HG03558 (cell line): Measurements from ENCODE around the gene NOL8.

ENCODE experiments used
- ATAC-seq: cut with Tn5 transposase; IDR thresholded peaks from one replicate; pipeline ENCODE4 v1.9.1; 2021; ENCODE audit warnings: moderate number of reproducible peaks; ENCODE audit not compliant: unreplicated experiment; ENCODE audit errors: extremely low read depth

Gene NOL8

DNA sequence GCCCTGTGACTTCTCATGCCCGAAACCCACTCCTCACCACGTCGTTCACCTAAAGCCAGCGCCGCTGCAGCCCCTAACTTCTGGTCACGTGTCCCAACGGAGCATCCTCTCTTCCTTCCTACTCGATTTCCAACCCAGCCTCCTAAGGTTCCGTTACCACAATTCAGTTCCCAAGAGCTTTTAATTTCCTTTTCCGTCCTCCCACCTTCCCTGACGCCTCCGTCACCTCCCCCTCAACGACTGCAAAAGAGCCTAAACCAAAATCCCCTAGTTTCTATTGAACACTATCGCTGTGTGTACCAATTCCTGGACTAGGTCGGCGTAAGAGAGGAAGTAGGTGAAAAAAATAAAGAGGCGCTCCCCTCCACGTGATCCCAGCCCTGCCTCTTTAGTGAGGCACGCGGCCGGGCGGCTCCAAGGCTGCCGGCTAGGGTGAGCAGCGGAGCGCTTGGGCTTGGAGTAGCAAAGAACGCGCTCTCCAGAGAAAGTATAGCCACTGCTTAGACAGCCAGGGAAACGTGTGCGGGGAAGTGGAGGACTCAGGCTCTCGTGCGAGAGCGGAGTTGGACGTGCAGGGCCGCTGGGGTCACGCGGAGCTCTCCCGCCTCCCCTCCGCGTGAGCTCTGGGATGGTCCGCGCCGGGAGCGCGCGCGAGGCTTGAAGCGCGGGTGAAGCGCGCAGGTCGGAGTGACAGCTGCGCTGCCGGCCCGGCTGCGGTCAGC is at the start of gene NOL8, which contains the start of gene CENPP:
Gene NOL8, minus strand, starts transcription at position 82 of the 722 bp plus-strand sequence. CDS start 1,189 bp downstream, outside the sequence.
Gene CENPP, plus strand, starts transcription at position 685 of the 722 bp plus-strand sequence.
- peak; percentile 68 for ATAC-seq

- ATAC-seq = no peak
These were observed 48.0 kb upstream of the NOL8 start for GRCh38 chr9:92373167-92373566.

DNA sequence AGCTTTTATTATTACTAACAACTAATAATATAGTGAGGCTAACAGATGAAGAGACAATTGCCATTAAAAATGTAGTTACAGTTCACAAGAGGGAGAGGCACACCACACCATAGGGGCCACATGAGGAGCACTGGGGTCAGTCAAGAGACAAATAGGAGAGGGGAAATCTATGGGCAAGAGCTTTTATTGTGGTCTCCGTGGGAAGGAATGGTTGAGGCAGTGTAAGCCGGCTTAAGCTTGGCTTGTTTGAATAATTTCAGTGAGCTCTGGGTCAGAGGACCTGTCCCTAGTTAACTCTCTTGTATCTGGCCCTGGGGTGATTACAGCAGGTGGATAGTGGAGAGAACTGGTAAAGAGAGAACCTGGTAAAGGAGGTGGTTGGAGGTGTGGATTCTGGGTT is 43.9 kb upstream of the NOL8 start:
- no peak for ATAC-seq

DNA sequence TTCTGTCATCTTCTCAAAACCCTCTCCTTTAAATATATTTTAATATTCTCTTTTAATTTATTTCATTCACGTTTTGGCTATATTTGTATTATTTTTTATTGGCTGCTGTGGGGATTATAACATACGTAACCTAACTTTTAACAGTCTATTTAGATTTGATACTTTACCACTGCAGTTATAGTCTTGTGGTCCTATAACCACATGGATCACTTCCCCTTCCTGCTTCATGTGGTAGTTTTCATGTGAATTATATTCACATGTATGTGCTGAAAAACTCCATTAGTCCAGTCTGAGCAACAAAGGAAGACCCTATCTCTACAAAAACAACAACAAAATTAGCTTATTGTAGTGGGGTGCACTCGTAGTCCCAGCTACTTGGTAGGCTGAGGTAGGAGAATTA is 34.9 kb upstream of the NOL8 start:
- no peak for ATAC-seq

GRCh38 chr9:92359394-92359995 is 34.3 kb upstream of the NOL8 start:
- no peak for ATAC-seq

DNA sequence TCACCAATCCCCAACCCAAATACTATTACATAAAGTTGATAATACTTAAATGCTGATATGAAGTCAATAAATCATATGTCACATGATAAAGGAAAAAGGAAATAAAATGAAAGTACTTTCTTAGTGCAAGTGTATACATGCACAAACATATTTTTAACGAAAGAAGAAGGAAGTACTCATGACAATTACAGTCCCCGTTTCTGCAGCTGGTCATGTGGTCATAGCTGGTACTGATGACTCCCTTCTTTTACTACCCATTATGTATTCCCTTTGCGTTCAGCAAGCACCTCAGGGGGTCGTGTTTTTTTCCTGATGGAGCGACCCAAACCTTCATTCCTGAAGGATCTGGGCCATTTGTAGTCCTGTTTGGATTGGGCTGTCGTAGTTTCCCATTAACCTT is 27.9 kb upstream of the NOL8 start:
- no peak for ATAC-seq

- no peak for ATAC-seq
These were observed 25.6 kb upstream of the NOL8 start for GRCh38 chr9:92350740-92351133.

GRCh38 chr9:92349771-92350739 is 24.9 kb upstream of the NOL8 start:
- no peak for ATAC-seq

GRCh38 chr9:92345582-92345981 is 20.4 kb upstream of the NOL8 start:
- ATAC-seq = no peak

- no peak for ATAC-seq
These were observed 17.8 kb upstream of the NOL8 start for GRCh38 chr9:92342825-92343488.

DNA sequence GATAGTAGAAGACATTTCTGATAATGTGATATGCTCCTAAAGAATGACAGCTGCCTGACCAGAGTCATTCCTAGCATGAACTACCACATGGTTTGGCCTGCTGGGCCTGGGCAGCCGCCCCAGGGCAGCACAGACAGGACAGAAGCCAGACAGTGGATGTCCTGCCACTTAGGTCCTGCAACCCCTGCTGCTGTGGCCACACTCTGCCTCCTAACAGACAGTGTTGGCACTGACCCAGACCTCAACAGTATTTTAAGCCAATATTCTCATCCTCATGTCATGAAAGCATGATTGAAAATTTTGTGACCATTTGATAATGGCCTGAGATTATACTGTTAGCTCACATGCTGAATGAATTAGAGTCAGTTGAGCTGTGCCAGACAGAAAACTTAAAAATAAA is 16.4 kb upstream of the NOL8 start:
- no peak for ATAC-seq

- no peak for ATAC-seq
These were observed 8.1 kb upstream of the NOL8 start for GRCh38 chr9:92333282-92333634.

DNA sequence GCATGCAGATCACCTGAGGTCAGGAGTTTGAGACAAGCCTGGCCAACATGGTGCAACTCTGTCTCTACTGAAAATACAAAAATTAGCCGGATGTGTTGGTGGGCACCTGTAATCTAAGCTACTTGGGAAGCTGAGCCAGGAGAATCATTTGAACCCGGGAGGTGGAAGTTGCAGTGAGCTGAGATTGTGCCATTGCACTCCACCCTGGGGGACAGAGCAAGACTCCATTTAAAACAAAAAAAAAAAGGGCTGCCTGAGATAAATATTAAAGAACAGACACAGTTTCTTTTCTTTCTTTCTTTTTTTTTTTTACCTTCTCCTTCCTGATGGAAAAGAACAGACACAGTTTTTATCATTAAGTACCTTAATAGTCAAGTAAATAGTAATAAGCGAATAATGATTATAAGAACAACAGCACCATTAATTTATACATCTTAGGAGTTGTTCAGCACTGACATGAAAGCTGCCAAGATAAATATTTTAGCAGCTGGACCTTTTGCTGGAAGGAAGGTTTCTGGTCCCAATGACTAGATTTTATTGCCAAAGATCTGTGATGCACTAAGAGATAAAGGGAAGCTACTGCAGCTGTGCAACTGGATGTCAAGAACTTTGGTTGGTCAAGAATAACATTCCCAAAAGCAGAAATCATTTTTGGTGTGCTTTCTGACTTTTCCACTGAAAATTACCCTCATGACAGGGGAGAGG is 7.6 kb upstream of the NOL8 start:
- no peak for ATAC-seq

GRCh38 chr9:92328225-92328624 is 3.1 kb upstream of the NOL8 start:
- no peak for ATAC-seq

DNA sequence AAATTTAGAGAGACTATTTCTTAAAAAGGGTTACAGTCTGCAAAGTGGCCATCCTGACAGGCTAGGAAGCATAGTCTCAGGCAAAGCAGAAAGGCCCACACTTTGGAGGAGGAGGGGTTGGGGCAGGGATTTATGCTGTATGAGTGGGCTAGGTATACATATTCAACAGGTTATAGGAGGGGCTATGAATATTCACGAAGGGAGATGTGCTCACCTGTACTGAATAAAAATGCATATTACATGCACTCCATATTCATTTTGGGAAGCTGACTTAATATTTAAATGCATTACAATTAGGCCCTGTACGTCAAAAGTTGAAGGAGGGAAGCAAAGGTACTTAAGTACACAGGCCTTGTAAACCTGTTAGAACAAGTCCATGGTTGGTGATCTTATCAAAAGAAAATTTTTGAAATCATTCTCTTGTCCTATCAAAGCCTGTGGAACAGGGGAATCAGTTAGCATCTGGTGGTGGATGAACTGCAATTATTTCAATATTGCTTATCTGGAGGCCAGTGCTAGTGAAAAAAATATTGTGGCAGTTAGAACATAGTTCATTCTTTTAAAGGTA is 2.2 kb upstream of the NOL8 start:
- no peak for ATAC-seq

GRCh38 chr9:92325991-92326500 is 896 bp upstream of the NOL8 start:
- no peak for ATAC-seq

DNA sequence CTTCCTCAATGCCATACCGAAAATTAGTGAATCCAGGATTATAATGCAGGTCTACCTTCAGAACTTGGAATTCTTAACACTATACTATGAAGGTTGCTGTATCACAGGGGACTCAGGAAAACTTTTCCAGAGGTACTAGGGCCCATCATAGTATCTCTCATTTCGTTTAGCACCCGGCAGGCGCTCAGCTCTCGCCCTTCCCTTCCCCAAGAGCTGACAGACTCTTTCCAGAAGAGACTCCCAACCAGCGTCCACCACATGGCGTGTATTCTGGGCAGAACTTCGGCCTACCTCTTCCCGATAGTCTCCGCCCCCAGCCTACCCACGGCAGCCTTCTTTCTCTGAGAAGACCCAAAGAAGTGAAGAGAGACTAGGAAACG is 271 bp downstream of the NOL8 start:
- ATAC-seq = no peak

DNA sequence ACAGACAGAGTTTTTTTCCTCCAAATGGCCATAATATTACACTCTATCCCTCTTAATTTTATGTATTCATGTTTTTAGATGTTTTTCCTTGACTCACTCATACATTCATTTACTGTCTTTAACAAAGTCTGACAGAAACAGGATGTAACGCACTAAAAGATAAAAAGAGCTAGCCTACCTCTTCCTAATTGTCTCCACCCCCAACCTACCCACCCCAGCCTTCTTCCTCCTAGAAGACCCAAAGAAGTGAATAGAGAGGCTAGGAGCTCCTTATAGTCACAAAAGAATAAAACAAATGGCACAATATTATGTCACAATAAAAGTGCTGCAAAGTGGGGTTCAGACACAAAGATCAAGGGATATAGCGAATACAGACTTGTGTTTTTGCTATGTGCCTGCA is 719 bp downstream of the NOL8 start:
- ATAC-seq = no peak

DNA sequence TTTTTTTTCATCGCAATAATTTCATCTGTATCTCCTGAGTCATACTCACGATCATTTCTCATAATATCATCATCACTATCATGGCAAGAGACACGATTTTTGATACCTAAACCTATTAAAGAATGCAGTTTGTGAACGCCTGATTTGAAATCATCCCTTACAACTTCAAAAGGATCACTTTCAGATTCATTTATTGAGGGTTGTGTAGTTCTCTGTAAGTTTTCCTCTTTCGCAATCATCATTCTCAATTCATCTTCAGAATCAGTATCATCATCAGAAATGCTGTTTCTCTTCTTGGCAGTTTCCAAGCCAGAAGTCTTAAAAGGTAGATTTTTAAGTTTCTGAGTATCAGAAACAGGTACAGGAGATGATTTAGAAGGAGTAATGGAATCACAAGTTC is 9.7 kb downstream of the NOL8 start:
- ATAC-seq = no peak
